Sciatic nerve (tissue), 2 donors: Measurements from ENCODE around the gene SNIP1. TPM values are rescaled to one million over a fixed set of nuclear protein-coding genes. Genes with fewer than 3 reads are reported as not detected.
"Not testable (repeated sequence)": the region's sequence is repeated elsewhere in the genome, so short reads cannot be mapped to it uniquely, and the experiment has no call there.

Experiments
- ATAC-seq: fragments of 200-7000 bp; cut with Tn5 transposase; one replicate; pipeline ENCODE4 v1.9.1; 2020; ENCODE audit warnings: mild to moderate bottlenecking, moderate library complexity
- DNase-seq: peaks from one replicate; pipeline ENCODE4 v3.0.0-alpha.2; 2020; ENCODE audit warnings: low spot score
- intact Hi-C: fragments of 100-400 bp; cut with DNase I; formaldehyde crosslinking; loops from one replicate; pipeline ENCODE4 v1.14.2; 2022
- total RNA-seq: library from RNA; stranded (reverse); fragmentation: NEBNext Ultra II Directional; extraction: Animal tissue kit (Norgen Biotek cat#: 25700); gene quantifications from one replicate; pipeline ENCODE4 v1.2.1, GENCODE V29; 2021
- donor health status: DM: no; HTN: no; CAD: no.
- donor health status: DM: no; HTN: no; CAD: no.

Gene SNIP1, protein sequence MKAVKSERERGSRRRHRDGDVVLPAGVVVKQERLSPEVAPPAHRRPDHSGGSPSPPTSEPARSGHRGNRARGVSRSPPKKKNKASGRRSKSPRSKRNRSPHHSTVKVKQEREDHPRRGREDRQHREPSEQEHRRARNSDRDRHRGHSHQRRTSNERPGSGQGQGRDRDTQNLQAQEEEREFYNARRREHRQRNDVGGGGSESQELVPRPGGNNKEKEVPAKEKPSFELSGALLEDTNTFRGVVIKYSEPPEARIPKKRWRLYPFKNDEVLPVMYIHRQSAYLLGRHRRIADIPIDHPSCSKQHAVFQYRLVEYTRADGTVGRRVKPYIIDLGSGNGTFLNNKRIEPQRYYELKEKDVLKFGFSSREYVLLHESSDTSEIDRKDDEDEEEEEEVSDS
- 17.3 TPM for total RNA-seq

DNA sequence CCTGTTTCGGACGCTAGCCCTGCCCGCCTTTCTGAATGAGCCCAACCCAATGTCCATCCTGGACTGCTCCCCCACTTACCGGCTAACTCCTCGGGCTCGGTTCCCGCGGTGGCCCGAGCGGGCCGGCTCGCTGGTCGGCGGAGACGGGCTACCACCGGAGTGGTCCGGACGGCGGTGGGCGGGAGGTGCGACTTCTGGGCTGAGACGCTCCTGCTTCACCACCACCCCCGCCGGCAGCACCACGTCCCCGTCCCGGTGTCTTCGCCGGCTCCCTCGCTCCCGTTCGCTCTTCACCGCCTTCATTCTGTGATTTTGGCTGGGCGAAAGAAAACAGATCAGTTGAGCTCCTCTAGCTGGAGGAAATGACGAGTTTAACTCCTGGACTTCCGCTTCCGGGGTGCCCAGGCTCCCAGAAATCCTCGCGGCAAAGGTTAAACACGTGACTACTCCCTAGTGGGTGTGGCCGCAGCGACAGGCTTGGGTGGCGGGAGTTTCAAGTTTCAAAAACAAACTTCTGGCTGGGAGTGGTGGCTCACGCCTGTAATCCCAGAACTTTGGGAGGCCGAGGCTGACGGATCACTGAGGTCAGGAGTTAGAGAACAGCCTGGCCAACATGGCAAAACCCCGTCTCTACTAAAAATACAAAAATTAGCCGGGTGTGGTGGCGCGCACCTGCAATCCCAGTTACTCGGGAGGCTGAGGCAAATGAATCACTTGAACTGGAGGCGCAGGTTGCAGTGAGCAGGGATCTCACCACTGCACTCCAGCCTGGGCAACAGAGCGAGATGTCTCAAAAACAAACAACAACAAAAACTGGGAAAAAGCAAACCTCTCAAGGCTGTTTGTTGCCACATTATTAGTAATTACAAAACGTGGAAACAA lies at the start of gene SNIP1:
SNIP1 (minus strand) TSS at position 367 of the 882 bp plus-strand sequence; CDS start at position 303, 64 bp downstream.
- ATAC-seq = peak; percentile 97
- intact Hi-C loops = no loop called here
- peak; percentile 94 for DNase-seq

DNA sequence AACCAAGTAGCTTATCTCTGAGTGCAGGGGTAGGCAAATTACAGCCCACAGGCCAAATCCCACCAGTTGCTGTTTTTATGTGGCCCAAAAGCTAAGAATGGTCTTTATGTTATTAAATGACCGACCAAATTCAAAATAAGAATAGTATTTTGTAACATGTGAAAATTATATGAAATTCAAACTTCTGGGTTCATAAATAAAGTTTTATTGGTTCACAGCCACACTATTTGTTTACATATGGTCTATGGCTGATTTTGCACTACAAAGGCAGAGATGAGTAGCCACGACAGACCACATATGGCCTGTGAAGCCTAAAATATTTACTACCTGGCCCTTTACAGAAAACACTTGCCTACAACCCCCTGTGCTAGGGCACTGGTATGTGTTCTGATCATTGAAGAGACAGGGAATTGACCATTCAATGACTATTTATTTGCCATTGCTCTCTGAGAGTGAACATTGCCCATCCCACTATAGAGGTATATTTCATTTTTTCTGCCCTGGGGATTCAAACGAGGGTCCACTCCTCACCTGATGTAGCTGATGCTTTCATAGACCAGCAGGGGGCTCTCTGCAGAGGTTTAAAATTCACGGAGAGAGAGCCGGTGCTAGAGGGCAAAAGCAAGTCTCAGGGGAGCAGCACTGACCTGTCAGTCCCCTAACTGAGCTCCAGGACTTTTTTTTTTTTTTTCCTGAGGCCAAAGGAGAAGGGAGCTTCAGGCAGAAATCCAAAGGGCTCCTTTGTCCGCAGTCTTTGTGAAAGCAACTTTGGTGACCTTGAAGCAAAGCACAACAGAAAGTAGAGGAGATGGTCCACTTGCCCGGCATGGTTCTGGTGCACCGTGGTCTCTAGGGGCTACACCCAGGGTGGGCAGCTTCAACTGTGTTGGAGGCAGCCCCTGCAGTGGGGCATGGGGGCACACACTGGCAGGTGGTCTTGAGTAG lies 48.9 kb upstream of the SNIP1 start:
- ATAC-seq = no peak
- DNase-seq = no peak
- intact Hi-C loops = no loop called here

DNA sequence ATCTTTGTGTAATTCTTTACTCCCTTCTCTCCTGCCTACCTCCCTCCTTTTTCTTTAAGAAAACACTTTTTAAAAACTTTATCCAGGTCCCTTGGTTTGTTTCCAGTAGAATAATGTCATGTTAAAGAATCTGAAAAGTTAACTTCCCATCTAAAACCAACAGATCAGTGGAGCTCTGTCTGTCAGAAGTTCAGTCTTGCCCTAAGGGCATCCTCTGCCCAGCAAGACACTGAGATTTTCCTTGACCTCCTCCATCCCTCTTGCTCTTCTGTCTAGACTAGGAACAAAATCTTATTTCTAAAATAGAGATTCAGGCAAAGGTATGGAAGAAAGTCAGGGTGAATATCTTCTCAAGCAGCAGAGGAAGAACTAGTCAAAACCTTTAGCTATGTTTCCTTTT lies 47.3 kb upstream of the SNIP1 start:
- no peak for ATAC-seq
- intact Hi-C loops = no loop called here
- no peak for DNase-seq

DNA sequence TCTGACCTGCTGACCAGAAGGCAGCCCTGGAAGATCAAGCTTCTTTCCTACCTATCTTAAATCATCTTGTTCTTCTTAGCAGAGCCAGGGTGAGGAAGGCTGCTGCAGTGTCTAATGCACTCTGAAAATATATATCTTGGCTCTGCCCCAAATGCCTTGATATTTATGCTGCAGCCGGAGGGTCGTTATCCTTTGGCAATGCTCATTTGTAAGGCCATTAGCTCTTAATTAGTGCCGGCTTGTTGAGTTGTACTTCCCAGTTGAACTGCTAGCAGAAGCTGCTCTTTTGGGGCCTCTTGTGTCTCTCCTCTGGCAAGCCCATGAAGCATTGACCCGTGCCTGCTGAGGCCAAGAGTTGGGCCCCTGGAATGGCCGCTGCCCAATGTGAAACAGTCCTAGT lies 45.8 kb upstream of the SNIP1 start:
- ATAC-seq (no peak), DNase-seq (no peak)
- intact Hi-C loops = no loop called here

DNA sequence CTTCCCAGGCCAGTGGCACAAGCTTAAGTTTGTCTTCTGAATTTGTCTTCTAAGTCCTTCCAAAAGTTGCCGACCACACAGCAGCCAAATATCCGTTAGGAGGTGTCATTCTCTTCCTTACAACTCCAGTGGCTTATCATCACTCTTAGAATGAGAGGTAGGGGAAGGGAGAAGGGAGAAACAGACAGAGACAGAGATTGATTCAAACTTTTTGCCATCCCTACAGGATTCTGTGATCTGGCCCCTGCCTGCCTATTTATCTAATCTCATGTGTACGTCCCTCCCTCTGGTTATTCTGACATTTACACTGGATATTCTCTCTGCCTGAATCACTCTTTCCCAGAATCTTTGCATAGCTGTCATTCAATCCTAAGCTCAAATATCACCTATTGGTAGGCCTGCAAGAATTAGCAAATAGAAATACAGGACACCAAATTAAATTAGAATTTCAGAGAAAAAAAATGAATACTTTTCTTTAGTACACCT lies 42.1 kb upstream of the SNIP1 start:
- DNase-seq = no peak
- intact Hi-C loops = no loop called here
- no peak for ATAC-seq

DNA sequence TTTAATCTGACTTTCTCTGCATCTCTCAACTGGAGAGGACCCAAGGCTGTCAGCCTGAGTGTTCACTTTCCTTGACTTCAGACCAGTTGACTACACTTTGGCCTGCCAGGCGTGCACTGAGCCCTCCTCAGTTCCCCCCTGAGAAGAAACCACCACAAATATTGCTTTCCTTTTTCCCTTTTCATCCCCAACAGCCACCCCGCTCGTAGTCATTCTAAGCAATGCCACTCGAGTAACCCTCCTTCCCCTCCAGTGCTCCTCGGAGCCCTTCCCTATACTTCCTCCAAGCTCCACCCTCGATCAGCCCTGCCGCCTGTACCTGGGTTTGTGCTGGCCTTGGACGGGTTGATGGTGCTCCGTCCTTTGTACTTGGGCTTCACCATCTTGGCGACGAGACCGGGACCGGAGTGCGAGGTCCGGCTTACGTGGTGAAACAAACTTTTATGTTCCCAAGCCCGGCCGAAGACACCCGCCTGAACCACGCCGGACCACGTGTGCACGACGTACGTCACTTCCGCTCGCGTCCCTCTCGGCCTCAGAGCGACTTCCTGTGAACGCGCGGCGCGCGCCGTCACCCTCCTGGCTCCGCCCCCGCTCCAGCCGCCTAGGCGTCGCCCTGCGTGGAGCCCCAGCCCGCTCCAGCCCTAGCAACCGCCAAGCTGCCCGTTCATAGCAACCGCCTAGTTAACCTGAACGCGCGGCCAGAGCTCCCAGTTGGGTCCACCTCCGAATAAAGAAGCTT lies 41.5 kb upstream of the SNIP1 start, which contains the start of gene GNL2:
GNL2 (minus strand) TSS at position 498 of the 742 bp plus-strand sequence; CDS start at position 383, 115 bp downstream.
- ATAC-seq = peak; percentile 100
- intact Hi-C loops = no loop called here
- peak; percentile 98 for DNase-seq

DNA sequence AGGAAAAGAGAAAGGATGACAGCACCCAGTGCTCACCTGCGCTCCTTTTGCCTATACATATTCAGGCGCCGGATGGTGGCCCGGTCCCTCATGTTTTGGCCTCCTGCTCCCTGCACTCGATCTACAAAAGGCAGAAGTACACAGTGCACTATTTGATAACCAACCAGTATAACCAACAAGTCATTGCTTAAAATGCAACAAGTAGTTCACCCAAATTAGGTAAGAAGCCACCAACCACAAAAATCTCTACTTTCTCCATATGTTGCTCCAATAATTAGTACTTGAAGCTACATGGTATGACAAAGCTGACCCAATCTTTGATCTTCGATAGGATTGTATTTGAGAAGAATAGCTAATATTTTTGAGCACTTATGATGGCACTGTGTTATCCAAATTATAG lies 39.6 kb upstream of the SNIP1 start:
- intact Hi-C loops = no loop called here
- ATAC-seq (no peak), DNase-seq (no peak)

DNA sequence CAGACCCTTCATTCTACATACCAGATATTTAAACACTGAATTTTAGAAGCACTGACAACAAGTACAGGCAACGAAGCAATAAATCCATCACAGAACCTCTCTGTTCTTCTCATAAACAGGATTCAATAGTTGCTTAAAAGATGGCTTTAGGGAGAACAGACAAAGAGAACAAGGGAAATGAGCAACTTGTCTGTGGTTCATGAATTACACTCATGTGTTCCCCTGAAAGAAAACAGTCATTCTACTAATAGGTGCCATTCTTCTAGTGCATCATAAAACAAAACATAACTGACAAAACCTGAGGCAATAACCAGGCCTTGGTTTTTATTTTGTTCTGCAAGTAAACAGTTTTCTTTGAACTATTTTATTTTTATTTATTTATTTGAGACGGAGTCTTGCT lies 34.8 kb upstream of the SNIP1 start:
- ATAC-seq (no peak), DNase-seq (no peak)
- intact Hi-C loops = no loop called here

DNA sequence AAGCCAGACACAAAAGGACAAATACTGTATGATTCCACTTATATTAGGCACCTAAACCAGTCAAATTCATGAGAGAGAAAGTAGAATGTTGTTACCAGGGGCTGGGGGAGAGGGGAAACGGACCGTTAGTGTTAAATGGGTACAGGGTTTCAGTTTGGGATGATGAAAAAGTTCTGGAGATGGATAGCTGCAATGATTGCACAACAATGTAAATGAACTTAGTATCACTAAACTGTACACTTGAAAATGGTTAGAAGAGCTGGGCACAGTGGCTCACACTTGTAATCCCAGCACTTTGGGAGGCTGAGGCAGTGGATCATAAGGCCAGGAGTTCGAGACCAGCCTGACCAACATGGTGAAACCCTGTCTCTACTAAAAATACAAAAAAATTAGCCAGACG lies 30.5 kb upstream of the SNIP1 start:
- intact Hi-C loops, DNase-seq, ATAC-seq: not testable (repeated sequence)

DNA sequence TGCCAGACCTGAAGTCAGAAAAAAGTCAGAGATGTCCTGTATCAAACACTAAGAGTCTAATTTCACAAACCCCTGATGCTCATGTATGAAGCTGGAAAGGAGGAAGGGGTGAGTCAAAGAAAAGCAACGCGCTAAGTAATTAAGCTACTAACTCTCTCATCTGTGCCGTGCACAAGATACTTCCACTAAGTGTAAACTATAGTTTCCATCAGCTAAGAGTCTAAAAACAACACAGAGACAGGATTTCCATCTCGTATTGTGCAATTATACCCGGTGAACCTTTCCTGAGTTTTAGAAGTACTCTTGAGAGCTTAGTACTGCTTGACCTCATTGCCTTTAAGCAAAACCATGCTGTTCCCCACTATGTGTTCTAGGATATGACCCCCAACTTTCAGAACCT lies 21.6 kb upstream of the SNIP1 start:
- DNase-seq (no peak), ATAC-seq (no peak)
- intact Hi-C loops = no loop called here

DNA sequence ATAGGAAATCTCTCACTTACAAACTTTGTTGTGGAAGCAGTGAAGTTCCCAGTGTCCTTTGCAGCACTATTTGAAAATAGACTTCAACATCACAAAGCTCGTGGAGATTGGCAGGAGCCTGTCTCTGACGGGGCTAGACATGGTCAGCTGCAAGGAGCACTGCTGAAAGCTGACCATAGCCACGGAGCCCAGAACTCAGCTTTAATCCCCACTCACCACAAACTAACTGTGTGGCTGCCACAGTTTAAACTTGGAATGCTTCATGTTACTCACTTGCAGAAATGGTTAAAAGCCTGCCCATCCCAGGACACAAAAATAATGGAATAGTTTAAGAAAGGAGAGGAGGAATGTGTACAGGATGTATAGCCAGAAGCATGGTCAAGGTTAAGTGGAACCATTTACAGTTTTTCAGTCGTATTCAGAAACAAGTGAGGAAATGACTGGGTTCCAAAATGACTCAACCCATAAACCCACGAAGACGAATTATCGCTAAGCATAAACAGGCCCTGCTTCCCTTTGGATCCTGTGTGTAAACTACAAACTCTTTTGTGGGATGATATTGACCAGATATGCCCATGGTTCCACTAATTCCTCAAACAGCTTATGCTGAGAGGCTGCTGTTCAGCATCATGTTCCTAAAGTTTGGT lies 20.9 kb upstream of the SNIP1 start:
- ATAC-seq = no peak
- no peak for DNase-seq
- intact Hi-C loops = no loop called here

DNA sequence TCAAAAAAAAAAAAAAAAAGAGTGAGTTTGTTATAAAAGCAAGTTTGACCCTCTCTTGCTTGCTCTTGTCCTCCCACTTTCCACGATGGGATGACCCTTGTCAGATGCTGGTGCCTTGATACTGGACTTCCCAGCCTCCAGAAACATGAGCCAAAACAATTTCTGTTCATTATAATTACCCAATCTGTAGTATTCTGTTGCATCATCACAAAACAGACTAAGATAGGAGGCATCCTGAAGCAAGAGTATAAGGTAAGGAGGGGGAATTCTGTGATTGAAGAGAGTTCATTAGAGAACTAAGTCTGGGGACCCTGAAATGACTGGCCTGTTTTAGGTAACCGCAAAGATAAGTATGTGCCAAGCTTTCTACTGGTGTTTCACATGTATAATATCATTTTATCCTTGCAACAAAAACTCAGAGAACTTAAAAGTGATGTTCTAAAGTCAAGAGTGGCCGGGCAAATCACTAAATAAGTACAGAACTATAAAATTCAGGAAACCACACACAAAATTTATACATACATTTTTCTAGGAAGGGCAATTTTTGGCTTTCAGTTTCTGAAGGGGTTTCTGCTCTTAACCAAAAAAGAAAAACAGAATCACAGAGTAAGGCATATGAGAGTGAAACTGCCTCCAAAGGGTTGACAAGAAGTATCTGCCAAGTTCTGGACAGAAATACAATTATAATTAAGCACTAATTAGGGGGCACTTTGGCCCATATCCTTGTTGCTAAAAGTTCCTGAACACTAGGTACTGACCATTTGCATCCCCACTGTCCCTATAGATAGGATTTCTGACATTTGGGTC lies 16.6 kb upstream of the SNIP1 start:
- ATAC-seq (no peak), DNase-seq (no peak)
- intact Hi-C loops = no loop called here

DNA sequence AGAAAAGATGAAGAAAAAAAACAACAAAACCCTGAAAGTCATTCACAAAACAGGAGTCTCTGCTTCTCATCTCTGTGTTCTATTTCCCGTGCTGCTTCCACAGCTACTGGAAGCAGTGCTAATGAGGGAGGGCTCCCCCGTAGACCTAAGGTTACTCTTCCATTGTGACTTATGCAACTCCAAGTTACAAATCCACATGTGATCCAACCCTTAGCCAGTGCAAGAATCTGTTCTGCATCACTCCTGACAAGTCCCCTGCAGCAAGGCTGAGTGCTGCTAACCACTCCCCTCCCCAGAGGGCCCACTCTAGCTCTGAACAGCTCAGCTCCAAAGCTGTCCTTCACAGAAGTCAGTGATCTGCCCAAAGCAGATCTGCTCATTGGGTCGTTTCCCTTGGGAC lies 12.9 kb upstream of the SNIP1 start:
- no peak for DNase-seq
- intact Hi-C loops = no loop called here
- ATAC-seq = no peak

DNA sequence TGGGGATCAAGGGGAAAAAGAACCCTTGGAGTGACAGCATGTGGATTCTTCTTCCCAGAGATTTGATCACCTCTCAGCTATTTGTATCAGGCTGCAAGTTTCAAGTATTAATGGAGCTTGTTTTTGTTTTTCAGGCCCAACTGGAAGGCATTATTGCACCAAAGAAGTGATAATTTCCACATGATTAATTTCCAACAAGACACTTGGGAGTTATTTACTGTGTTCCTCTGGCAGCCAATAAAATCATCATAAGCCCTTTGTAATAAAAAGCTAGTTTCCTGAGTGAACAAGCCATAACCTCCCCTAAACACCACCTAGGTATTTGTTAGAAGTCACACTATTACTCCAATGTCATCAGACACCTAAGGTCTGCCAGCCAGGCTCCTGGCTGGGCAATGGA lies 10.8 kb upstream of the SNIP1 start:
- DNase-seq (no peak), ATAC-seq (no peak)
- intact Hi-C loops = no loop called here

DNA sequence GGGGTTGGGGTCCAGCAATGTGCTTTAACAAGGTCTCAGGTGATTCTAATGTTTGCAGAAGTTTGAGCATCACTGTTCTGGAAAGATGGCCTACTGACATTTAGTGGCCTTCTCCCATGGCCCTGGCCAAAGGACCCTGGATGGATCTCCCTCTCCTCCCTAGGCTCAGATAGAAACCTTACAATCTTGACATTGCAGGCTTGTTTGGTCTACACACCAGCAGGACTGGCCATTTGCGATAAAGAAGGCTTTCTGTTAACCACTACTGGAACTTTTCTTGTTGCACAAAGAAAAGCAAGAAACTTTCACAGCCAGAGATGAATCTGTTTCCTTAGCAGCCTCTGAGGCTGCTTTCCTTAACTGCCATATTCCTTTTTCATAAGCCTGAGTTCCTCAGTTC lies 8.9 kb upstream of the SNIP1 start:
- intact Hi-C loops = no loop called here
- ATAC-seq = no peak

DNA sequence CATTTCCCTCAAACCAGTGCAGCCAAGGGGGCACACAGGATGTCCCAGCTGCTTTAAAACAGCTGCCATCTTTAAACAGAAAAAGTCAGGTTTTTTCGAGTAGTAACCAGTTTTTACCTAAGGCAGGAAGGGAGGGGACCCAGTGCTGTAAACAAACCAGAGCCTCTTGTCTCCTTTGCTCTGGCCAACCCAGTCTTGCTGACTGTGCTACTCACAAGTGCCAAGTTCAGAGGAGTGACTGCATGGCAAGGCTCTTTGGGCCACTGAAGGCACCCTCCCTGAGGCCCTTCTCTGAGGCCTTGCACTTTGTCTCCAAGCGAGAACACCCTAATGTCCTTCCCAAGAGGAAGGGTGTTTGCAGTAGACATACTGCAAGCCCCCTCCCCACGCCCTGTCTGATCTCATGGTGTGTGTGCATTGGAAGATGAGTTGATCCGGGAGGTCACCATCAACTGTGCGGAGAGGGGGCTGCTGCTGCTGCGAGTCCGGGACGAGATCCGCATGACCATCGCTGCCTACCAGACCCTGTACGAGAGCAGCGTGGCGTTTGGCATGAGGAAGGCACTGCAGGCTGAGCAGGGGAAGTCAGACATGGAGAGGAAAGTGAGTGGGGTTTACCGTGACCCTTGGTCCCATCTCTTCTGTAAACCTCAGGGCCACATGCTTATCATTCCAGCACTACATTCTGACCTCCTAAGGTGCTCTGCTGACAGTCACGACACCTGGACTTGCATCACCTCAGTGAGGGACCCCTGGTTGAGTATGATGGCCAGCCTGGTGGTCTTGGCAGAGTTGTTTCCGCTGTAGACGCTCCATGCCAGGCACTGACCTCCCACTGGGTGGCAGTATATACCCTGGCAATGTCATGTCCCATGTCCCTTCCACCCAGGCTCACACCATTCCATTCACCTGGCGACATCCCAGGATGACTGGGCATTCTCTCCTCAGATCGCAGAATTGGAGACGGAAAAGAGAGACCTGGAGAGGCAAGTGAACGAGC lies 7.3 kb upstream of the SNIP1 start:
- no peak for DNase-seq
- no peak for ATAC-seq
- intact Hi-C loops = no loop called here

More for the DNA sequence above, 8.9 kb upstream of the SNIP1 start:
- no peak for DNase-seq
